Left hindlimb (tissue), 1 donor: ENCODE measurements around the gene ALKBH7.
"Not testable (repeated sequence)": the region's sequence is repeated elsewhere in the genome, so short reads cannot be mapped to it uniquely, and the experiment has no call there.

ENCODE experiments used
- DNase-seq: peaks from one replicate; pipeline ENCODE4 v3.0.0-alpha.2; 2018

Gene ALKBH7, protein sequence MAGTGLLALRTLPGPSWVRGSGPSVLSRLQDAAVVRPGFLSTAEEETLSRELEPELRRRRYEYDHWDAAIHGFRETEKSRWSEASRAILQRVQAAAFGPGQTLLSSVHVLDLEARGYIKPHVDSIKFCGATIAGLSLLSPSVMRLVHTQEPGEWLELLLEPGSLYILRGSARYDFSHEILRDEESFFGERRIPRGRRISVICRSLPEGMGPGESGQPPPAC

DNA sequence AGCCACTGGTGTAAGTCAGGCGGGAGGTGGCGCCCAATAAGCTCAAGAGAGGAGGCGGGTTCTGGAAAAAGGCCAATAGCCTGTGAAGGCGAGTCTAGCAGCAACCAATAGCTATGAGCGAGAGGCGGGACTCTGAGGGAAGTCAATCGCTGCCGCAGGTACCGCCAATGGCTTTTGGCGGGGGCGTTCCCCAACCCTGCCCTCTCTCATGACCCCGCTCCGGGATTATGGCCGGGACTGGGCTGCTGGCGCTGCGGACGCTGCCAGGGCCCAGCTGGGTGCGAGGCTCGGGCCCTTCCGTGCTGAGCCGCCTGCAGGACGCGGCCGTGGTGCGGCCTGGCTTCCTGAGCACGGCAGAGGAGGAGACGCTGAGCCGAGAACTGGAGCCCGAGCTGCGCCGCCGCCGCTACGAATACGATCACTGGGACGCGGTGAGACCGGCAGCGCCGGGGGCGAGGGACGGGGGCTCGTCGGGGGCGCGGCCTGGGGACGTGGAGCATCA lies at the start of gene ALKBH7:
ALKBH7 (plus strand) TSS at position 201 of the 502 bp plus-strand sequence; CDS start at position 228, 27 bp downstream.
- DNase-seq = peak; percentile 99

GRCh38 chr19:6324757-6325156 lies 47.8 kb upstream of the ALKBH7 start:
- DNase-seq = no peak

- DNase-seq = no peak
These were observed 47.0 kb upstream of the ALKBH7 start for GRCh38 chr19:6325614-6326013.

GRCh38 chr19:6326815-6327214 lies 45.8 kb upstream of the ALKBH7 start:
- no peak for DNase-seq

GRCh38 chr19:6333439-6333838 lies 39.2 kb upstream of the ALKBH7 start, which contains the start of gene ACER1:
Gene ACER1 (minus strand): TSS chr19:6333612. CDS start chr19:6333551, 61 bp downstream.
- no peak for DNase-seq

- no peak for DNase-seq
These were observed 37.9 kb upstream of the ALKBH7 start for GRCh38 chr19:6334490-6335285.

DNA sequence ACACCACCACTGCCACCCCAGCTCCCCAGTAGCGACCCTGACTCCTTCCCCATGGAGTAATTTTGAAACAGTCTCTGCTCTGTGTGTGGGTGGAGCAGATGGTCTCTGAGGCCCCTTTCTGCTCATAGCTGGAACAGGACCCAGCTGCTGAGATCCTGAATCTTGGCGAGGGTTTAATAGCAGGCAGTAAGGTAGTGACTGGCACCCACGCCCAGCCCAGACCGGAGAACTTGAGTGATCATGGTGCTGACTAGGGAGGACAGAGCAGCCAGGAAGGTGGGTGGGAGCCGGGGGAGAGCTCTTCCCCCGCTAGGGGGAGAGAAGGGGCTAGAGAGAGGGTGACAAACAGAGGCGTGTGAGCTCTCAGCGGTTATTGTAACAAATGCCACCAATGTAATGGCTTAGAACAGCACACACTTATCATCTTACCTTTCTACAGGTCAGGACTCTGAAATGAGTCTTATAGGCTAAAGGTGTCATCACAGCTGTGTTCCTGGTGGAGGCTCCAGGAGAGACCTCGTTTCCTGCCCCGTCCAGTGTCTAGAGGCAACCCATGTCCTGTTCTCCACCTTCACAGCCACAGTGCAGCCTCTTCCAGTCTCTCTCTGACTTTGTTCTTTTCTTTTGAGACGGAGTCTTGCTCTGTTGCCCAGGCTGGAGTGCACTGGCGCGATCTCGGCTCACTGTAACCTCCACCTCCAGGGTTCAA lies 31.9 kb upstream of the ALKBH7 start:
- DNase-seq = no peak

- DNase-seq = no peak
These were observed 29.1 kb upstream of the ALKBH7 start for GRCh38 chr19:6343462-6343861.

DNA sequence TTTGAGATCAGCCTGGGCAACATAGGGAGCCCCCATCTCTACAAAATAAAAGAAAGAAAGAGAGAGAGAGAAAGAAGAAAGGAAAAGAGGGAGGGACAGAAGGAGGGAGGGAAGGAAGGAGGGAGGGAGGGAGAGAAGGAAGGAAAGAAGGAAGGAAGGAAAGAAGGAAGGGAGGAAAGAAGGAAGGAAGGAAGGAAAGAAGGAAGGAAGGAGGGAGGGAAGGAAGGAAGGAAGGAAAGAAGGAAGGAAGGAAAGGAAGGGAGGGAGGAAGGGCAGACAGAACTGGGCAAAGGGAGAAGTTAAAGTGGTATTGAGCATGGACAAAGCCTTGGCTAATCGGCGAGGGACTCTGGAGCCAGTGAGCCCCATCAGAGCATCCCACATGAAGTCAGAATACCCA lies 23.3 kb upstream of the ALKBH7 start:
- DNase-seq = not testable (repeated sequence)

DNA sequence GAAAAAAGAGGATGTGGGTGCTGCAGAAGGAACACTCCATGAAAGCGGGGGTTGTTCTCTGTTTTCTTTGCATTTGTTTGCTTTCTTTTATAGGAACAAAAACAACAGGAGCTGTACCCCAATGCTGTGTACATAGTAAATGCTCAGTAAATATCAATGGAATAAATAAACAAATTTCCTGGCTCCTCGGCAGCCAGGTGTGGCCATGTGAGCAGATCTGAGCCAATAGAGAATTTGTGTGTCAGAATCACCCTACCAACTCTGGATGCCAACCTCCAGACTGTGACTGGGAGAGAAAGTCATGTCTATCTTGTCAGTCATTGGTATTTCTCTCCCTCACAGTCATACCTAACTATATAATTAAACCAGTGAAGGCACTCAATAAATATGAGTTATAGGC lies 21.9 kb upstream of the ALKBH7 start:
- no peak for DNase-seq

DNA sequence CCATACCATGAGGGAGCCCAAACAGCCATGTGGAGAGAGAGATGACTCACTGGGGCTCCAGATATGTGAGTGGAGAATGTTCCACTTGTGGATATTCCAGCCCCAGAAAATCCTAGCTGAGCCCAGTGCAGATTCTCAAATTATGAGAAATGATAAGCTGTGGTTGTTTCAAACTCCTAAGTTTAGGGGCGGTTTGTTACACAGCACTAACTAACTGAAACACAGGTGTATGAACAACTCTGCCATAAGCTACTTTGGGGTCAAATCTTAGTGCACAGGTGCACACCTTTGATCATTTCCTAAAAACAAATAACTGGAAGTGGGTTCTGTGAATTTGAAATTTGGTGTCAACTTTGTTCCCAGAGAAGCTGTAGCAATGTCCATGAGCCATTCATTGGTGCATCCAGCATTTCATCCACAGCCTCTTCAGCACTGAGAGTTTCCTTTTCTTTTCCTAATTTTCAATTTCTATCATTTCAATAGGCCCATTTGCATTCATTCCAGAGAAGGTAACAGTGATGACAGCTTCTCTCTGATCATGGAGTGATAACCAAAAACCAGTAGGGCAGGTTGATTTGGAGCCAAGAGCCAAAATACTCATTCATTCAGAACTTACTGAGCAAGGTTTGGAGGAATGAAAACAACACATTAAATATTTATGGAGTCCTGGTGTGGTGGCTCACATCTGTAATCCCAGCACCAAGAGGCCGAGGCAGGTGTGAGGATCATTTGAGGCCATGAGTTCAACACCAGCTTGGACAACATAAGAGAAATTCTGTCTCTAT lies 20.0 kb upstream of the ALKBH7 start:
- DNase-seq = no peak

DNA sequence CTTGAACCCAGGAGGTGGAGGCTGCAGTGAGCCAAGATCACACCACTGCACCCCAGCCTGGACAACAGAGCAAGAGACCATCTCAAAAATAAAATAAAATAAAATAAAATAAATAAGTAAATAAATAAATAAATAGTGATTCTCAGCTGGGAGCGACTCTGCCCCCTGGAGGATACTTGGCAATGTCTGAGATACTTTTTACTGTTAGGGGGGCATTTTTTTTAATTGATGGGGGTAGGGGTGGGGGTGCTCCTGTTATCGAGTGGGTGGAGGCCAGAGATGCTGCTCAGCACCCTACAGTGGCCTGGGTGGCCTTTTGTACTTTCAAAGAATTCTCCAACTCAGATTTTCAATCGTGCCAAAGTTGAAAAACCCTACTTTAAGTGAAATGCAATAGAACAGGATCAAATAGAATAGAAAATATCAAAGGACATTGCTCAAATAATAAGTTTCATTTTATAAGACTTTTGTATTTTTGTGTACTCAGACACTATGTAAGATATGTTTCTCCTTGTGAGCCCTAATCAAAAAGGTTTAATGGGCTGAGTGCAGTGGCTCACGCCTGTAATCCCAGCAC lies 18.4 kb upstream of the ALKBH7 start:
- no peak for DNase-seq

- not testable (repeated sequence) for DNase-seq
These were observed 17.1 kb upstream of the ALKBH7 start for GRCh38 chr19:6355321-6356040.

- no peak for DNase-seq
These were observed 15.4 kb upstream of the ALKBH7 start for GRCh38 chr19:6357174-6357573.

- no peak for DNase-seq
These were observed 14.6 kb upstream of the ALKBH7 start for GRCh38 chr19:6358003-6358402.

DNA sequence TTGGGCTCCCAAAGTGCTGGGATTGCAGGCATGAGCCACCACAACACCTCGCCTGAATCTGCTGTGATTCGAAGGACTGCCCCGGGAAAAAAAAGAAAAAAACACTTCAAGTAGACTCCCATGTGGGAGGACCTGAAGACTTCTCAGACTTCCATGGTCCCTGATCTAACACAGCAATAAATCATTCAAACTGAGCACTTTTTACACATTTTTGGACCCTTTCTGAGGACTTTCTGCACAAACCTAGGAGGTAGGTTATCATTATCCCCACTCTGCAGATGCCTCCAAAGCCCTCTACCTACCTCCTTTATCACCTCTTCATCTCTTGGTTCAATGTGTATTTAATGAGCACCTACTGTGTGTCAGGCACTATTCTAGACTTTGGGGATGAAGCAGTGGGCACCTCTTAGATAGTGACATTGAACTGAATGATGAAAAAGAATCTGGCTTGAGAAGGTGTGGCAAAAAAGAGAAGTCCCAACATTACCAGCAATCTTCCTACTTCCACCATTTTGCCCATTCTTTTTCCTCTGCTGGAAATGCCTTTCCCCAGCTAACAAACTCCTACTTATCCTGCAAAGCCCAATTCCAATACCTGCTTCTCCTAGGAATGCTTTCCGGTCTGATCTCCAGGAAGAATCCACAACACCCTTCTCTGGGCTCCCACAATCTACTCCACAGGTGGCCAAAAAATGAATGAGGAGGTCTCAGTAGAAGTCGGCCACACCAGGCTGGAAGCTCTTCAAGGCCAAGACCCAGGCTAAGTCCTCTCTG lies 12.8 kb upstream of the ALKBH7 start:
- no peak for DNase-seq

DNA sequence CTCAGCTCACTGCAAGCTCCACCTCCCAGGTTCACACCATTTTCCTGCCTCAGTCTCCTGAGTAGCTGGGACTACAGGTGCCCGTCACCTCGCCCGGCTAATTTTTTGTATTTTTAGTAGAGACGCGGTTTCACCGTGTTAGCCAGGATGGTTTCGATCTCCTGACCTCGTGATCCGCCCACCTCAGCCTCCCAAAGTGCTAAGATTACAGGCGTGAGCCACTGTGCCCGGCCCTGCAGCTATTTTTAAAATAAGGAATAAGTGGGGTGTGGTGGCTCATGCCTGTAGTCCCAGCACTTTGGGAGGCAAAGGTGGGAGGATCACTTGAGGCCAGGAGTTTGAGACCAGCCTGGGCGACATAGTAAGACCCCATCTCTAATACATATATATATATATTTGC lies 12.1 kb upstream of the ALKBH7 start:
- DNase-seq = not testable (repeated sequence)

DNA sequence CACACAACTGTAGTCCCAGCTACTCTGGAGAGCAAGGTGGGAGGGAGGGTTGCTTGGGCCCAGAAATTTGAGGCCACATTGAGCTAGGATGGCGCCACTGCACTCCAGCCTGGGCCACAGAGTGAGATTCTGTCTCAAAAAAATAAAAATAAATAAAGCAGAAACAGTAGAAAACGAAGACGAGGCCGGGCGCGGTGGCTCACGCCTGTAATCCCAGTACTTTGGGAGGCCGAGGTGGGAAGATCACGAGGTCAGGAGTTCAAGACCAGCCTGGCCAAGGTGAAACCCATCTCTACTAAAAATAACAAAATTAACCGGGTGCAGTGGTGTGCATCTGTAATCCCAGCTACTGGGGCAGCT lies 11.8 kb upstream of the ALKBH7 start:
- DNase-seq = not testable (repeated sequence)

DNA sequence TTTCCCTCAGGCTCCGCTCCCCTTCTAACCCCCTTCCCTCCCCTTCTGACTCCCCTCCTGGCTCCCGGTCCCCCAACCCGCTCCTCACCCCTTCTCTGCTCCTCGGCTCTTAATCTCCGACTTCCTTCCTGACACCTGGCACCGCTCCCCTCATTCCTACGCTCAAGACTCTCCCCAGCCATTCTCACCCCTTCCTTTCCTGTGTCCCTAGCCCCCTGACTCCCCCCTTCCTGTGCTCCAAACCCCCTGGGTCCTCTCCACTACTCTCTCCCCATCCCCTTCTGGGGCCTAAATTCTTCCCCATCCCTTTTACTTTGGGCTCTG lies 10.6 kb upstream of the ALKBH7 start:
- DNase-seq = no peak

GRCh38 chr19:6362351-6362801 lies 10.2 kb upstream of the ALKBH7 start:
- DNase-seq = no peak

GRCh38 chr19:6364353-6364752 lies 8.2 kb upstream of the ALKBH7 start:
- no peak for DNase-seq
